NCI-H524 (cell line): ENCODE results near the gene ACSL3.
"Not testable (repeated sequence)": the region's sequence is repeated elsewhere in the genome, so short reads cannot be mapped to it uniquely, and the experiment has no call there.

ENCODE experiments used
- DNase-seq, 2 experiments: peaks; one replicate each; lab custom pipeline; 2025; lab: John Stamatoyannopoulos, UW

ACSL3 gene

GRCh38 chr2:222860740-222861410, at the start of gene ACSL3:
ACSL3 (plus strand) TSS chr2:222861036; CDS start chr2:222908773, 47,737 bp downstream.
- peak; percentile 86 to 93 for DNase-seq

GRCh38 chr2:222811828-222812227, 49.0 kb upstream of the ACSL3 start:
- no peak for DNase-seq

GRCh38 chr2:222813177-222813843, 47.5 kb upstream of the ACSL3 start:
- DNase-seq, result no peak

- DNase-seq, result no peak
Observed at GRCh38 chr2:222819722-222820333, 41.0 kb upstream of the ACSL3 start.

GRCh38 chr2:222823183-222823930, 37.5 kb upstream of the ACSL3 start:
- no peak for DNase-seq

GRCh38 chr2:222825031-222825430, 35.8 kb upstream of the ACSL3 start:
- no peak for DNase-seq

- no peak for DNase-seq
Observed at GRCh38 chr2:222827417-222827816, 33.4 kb upstream of the ACSL3 start.

- no peak for DNase-seq
Observed at GRCh38 chr2:222828572-222828971, 32.3 kb upstream of the ACSL3 start.

GRCh38 chr2:222830164-222830563, 30.7 kb upstream of the ACSL3 start:
- DNase-seq, result no peak

- DNase-seq, result peak in 1 of 2 experiments; percentile 26
Observed at GRCh38 chr2:222833410-222833809, 27.4 kb upstream of the ACSL3 start.

GRCh38 chr2:222835143-222835822, 25.6 kb upstream of the ACSL3 start:
- no peak for DNase-seq

GRCh38 chr2:222835823-222836151, 25.0 kb upstream of the ACSL3 start:
- DNase-seq, result no peak

- no peak for DNase-seq
Observed at GRCh38 chr2:222837643-222838056, 23.2 kb upstream of the ACSL3 start.

GRCh38 chr2:222840060-222840802, 20.6 kb upstream of the ACSL3 start:
- DNase-seq, result no peak

- DNase-seq, result no peak
Observed at GRCh38 chr2:222842491-222843174, 18.2 kb upstream of the ACSL3 start.

- DNase-seq, result no peak
Observed at GRCh38 chr2:222844323-222844722, 16.5 kb upstream of the ACSL3 start.

- not testable (repeated sequence) for DNase-seq
Observed at GRCh38 chr2:222845314-222845713, 15.5 kb upstream of the ACSL3 start.

GRCh38 chr2:222846003-222846402, 14.8 kb upstream of the ACSL3 start:
- no peak for DNase-seq

- DNase-seq, result not testable (repeated sequence)
Observed at GRCh38 chr2:222848031-222848430, 12.8 kb upstream of the ACSL3 start.

- no peak for DNase-seq
Observed at GRCh38 chr2:222848862-222849261, 12.0 kb upstream of the ACSL3 start.
